Measurements from ENCODE around the gene XRN2.

GRCh38 chr20:21381619-21382018, 78.5 kb downstream of the XRN2 start:
- no peak for TF ChIP-seq RERE (CRISPR knock-in tag; IDR thresholded peaks at IDR 0.05; ENCODE audit: low read depth)
- no peak for TF ChIP-seq SALL1 (CRISPR knock-in tag; IDR thresholded peaks at IDR 0.05)
- TF ChIP-seq RBFOX2 (IDR thresholded peaks at IDR 0.05; ENCODE audit: low read depth, low read length), result no peak
- no peak for TF ChIP-seq KLF6 (CRISPR knock-in tag; IDR thresholded peaks at IDR 0.05)
- no peak for TF ChIP-seq TAF1 (CRISPR knock-in tag; IDR thresholded peaks at IDR 0.05)
- no peak for TF ChIP-seq POLR2A (IDR thresholded peaks at IDR 0.05; ENCODE audit: insufficient read depth in 1 of 2, low read depth in 2 of 2, low read length in 2 of 2)
- TF ChIP-seq MAX (IDR thresholded peaks at IDR 0.05), result no peak
- TF ChIP-seq NFIC (IDR thresholded peaks at IDR 0.05; ENCODE audit: low read length), result no peak
- TF ChIP-seq ZFP37 (CRISPR knock-in tag; IDR thresholded peaks at IDR 0.05; ENCODE audit: borderline replicate concordance), result no peak
- no peak for TF ChIP-seq TFDP2 (CRISPR knock-in tag; IDR thresholded peaks at IDR 0.05)

Measured in HepG2 (cell line).